ENCODE data around the gene LIPC.

The LIPC gene

DNA sequence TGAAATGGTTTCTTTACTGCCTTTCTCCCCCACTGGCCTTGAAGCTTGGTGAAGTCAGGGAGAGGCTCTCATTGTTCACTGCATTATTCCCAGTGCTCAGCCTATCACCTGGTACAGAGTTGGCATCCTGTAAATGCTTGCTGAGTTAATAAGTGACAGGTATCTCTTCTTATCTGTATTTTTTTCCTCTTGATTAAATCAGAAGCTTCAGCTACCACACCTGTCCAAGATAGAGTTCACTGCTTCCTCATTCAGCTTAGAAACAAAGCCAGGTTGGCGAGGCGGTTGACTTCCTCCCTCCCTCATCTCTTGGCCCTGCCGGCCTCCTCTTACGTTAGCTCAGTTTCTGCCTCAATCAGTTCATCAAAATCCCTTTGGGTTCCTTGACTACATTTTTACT, 142.8 kb downstream of the LIPC start:
- DNase-seq (ENCODE audit: extremely low read depth, low read depth), result no peak
- TF ChIP-seq, protein P1, sequence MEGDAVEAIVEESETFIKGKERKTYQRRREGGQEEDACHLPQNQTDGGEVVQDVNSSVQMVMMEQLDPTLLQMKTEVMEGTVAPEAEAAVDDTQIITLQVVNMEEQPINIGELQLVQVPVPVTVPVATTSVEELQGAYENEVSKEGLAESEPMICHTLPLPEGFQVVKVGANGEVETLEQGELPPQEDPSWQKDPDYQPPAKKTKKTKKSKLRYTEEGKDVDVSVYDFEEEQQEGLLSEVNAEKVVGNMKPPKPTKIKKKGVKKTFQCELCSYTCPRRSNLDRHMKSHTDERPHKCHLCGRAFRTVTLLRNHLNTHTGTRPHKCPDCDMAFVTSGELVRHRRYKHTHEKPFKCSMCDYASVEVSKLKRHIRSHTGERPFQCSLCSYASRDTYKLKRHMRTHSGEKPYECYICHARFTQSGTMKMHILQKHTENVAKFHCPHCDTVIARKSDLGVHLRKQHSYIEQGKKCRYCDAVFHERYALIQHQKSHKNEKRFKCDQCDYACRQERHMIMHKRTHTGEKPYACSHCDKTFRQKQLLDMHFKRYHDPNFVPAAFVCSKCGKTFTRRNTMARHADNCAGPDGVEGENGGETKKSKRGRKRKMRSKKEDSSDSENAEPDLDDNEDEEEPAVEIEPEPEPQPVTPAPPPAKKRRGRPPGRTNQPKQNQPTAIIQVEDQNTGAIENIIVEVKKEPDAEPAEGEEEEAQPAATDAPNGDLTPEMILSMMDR (IDR thresholded peaks at IDR 0.05; ENCODE audit: low read depth, low read length), result no peak

DNA sequence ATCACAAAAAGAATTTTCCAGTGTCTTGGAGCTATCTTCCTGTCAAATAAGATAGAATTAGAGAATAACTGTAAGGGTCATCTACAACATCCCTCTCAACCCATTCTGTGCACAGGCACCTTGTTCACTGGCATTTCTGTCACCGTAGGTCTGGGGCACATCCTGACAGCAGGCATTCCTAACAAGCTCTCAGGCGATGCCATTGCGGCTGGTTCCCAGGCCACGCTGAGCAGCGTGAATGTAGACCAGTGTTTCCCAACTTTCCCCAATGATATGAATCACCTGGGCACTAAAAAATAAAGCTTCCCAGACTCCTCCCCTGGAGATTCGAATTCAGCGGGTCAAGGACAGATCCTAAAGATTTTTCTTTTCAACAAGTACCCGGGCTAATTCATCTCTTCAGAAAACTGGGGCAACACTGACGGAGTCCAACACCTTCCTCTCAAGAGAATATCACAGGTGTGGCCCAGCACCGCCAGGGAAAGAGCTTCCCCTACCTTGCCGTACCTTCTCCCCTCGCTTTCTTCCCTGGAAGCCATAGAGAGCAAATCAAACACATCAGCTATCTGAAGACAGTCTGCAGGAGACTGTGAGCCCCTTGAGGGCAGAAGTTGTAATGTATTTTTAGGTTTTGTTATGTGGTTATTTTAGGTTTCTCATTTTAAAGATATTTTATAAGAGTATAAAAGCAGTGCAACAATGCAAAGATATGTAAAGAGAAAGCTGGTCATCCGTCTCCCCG, 143.4 kb downstream of the LIPC start:
- TF ChIP-seq, protein P1 (IDR thresholded peaks at IDR 0.05; ENCODE audit: low read depth, low read length), result no peak
- no peak for DNase-seq (ENCODE audit: extremely low read depth, low read depth)

DNA sequence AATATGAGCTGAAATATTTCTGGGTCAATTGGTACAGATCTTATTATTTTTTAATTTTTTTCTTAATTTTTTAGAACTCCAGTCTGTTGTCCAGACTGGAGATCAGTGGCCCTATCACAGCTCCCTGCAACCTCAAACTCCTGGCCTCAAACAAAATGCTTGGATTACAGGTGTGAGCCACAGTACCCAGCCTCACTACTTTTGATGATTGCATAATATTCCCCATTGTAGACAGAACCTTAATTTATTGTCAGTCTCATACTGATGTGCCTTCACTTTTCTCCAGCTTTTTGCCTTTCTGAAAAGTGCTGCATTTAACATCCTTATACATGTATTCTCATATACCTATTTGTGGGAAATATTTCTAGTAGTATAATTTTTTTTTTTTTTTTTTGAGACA, 144.9 kb downstream of the LIPC start:
- TF ChIP-seq, protein P1 (IDR thresholded peaks at IDR 0.05; ENCODE audit: low read depth, low read length), result no peak
- no peak for DNase-seq (ENCODE audit: extremely low read depth, low read depth)

DNA sequence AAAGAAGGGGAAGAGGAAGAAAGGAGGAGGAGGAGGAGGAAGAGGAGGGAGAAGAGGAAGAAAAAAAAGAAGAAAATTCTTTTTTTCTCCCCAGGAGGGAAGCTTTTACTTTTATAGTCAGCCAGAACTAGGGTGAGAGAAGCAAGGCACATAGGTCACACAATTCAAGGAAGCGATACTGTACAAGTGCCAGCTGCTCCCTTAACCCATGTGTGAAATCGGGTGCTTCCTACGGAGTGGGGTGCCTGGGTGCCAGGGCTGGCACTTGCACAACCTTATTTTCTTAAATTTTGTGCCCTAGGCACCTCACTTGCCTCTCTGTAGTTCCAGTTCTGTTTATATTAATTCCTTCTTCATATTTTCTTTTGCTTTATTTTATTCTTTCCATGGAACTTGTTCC, 150.4 kb downstream of the LIPC start:
- no peak for DNase-seq (ENCODE audit: extremely low read depth, low read depth)
- TF ChIP-seq, protein P1 (IDR thresholded peaks at IDR 0.05; ENCODE audit: low read depth, low read length), result no peak

DNA sequence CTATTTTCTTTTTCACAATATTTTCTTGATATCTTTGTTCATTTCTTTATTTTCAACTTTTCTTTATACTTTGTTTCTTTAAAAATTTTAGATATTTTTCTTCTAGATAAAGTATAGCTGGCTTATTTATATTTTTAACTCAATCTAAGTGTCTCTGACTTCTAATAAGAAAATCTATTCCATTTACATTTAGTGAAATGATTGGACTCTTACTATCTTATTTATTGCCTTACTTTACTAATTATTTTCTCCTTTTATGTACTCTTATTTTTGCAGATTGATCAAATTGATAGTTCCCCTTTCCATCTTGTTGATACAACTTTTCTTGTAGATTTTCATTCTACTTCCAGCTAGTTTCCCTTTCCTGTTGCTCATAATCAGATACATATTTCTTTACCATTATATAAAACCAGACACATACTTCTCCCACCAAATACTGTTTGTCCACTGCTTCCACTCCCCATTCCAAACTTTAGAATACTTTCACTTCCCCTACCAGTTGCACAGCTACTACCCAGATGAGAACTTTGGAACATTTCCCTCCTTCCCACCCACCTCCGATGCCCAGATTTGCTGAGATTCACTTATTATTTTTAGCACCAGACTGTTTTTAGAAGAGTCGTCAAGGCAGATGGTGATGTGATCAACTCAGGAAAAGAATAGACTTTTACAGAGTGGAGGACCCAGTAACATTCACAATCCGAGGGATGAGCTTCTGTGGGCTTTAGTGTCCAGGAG, 151.5 kb downstream of the LIPC start:
- DNase-seq (ENCODE audit: extremely low read depth, low read depth), result no peak
- TF ChIP-seq, protein P1 (IDR thresholded peaks at IDR 0.05; ENCODE audit: low read depth, low read length), result no peak

DNA sequence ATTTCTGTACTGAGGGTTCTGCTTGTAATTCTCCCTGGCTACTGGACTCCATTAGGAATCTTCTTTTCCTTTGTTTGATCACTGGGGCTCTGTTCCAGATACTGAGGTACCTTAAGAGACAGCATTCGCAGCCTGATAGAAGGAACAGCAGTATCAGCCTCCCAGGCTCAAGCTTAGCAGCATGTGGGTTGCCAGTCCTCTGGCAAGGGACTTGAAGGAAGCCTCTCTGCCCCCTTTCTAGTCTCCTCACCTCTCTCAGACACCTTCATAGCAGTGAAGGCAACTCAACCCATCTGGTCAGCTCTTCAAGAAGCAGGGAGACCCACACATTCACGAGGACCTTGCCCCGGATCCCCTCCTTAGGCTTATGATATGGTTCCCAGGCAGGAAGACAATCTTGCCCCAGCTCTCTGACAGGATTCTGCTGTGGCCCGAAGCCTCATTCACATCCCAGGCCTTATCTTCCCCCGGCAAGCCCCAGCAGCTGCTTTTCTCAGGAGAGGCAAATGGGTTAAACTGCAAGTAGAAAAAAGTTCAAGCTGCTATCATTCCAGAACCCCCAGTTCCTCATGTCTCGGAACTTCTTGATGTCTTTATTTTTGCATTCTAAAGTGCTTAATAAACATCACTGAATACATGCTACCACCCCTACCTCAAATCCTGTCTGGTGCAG, 153.1 kb downstream of the LIPC start:
- TF ChIP-seq, protein P1 (IDR thresholded peaks at IDR 0.05; ENCODE audit: low read depth, low read length), result no peak
- DNase-seq (ENCODE audit: extremely low read depth, low read depth), result no peak
